GM23248 (cell line): ENCODE measurements around the gene TMEM39A. TPM values are rescaled to one million over a fixed set of nuclear protein-coding genes. Genes with fewer than 3 reads are reported as not detected.
A peak's percentile ranks its signal among the peaks of the same experiment; 100 is the strongest.

Experiments used
- DNase-seq: peaks from one replicate; pipeline ENCODE4 v3.0.0-alpha.2; 2015
- H2AFZ ChIP-seq: fragments of 200-600 bp; sonication (generic); 2 replicates; pipeline ENCODE4 v1.6.1; 2016; ENCODE audit warnings: antibody characterized with exemption
- H3F3A ChIP-seq: fragments of 200-600 bp; sonication (generic); 2 replicates; pipeline ENCODE4 v1.6.1; 2016; ENCODE audit warnings: mild to moderate bottlenecking, antibody characterized with exemption, mixed run types; ENCODE audit not compliant: insufficient read depth
- H3K27ac ChIP-seq: fragments of 200-600 bp; sonication (generic); 2 replicates; pipeline ENCODE4 v1.5.1; 2016; ENCODE audit warnings: mild to moderate bottlenecking
- H3K27me3 ChIP-seq: fragments of 200-600 bp; sonication (generic); replicated peaks from 2 replicates; pipeline ENCODE4 v1.6.1; 2016; ENCODE audit warnings: mild to moderate bottlenecking; ENCODE audit not compliant: insufficient read depth
- H3K36me3 ChIP-seq: fragments of 200-600 bp; sonication (generic); 2 replicates; pipeline ENCODE4 v1.6.1; 2016; ENCODE audit warnings: low read depth, mild to moderate bottlenecking
- H3K4me1 ChIP-seq: fragments of 200-600 bp; sonication (generic); 2 replicates; pipeline ENCODE4 v1.6.1; 2016; ENCODE audit warnings: mild to moderate bottlenecking; ENCODE audit not compliant: insufficient read depth
- H3K4me2 ChIP-seq: fragments of 200-600 bp; sonication (generic); one replicate; pipeline ENCODE4 v1.6.1; 2016; ENCODE audit warnings: mild to moderate bottlenecking; ENCODE audit not compliant: unreplicated experiment
- H3K4me3 ChIP-seq: fragments of 200-600 bp; sonication (generic); 2 replicates; pipeline ENCODE4 v1.5.1; 2016; ENCODE audit warnings: mild to moderate bottlenecking
- H3K79me2 ChIP-seq: fragments of 200-600 bp; sonication (generic); 2 replicates; pipeline ENCODE4 v1.6.1; 2016; ENCODE audit warnings: mild to moderate bottlenecking; ENCODE audit not compliant: insufficient read depth
- H3K9ac ChIP-seq: fragments of 200-600 bp; sonication (generic); 2 replicates; pipeline ENCODE4 v1.6.1; 2016; ENCODE audit warnings: mild to moderate bottlenecking
- H3K9me2 ChIP-seq: fragments of 200-600 bp; sonication (generic); 2 replicates; pipeline ENCODE4 v1.6.1; 2016; ENCODE audit warnings: mixed run types, mild to moderate bottlenecking, moderate library complexity; ENCODE audit not compliant: insufficient read depth
- H3K9me3 ChIP-seq: fragments of 200-600 bp; sonication (generic); one replicate; pipeline ENCODE4 v1.6.1; 2017; ENCODE audit warnings: low read depth
- H4K20me1 ChIP-seq: fragments of 200-600 bp; sonication (generic); 2 replicates; pipeline ENCODE4 v1.6.0; 2016; ENCODE audit not compliant: insufficient read depth
- EZH2 ChIP-seq: fragments of 200-600 bp; sonication (generic); IDR thresholded peaks from 2 replicates; pipeline ENCODE4 v1.6.1; 2018; ENCODE audit warnings: antibody characterized with exemption, mild to moderate bottlenecking; ENCODE audit not compliant: insufficient read depth, poor library complexity, severe bottlenecking
- EZH2phosphoT487 ChIP-seq: fragments of 200-600 bp; sonication (generic); IDR thresholded peaks from 2 replicates; pipeline ENCODE4 v1.6.1; 2018; ENCODE audit warnings: antibody characterized with exemption, moderate library complexity, mild to moderate bottlenecking, low read depth; ENCODE audit not compliant: insufficient read depth
- WGBS, 2 experiments: methylation state at CpG; one replicate each; pipeline ENCODE4 v1.1.6; 2015 to 2017; ENCODE audit warnings: low lambda C conversion rate in 2 of 2, low coverage in 1 of 2; ENCODE audit errors: missing lambda C conversion rate in 2 of 2; 5-methylcytosine and 5-hydroxymethylcytosine counted together
- in situ Hi-C: fragments of 300-500 bp; cut with MboI; formaldehyde crosslinking; loops from 2 replicates; pipeline ENCODE4 v1.15.0; 2020
- polyA plus RNA-seq: library from polyadenylated mRNA; unstranded; fragments of >200 nt; fragmentation: Nextera tagmentation; extraction: Ambion mirVana; gene quantifications from 2 replicates; pipeline ENCODE4 v1.2.1, GENCODE V29; 2016
- total RNA-seq: library from RNA; depleted of rRNA; stranded (reverse); fragments of >200 nt; shearing (Covaris generic); gene quantifications from 2 replicates; pipeline ENCODE4 v1.2.3, GENCODE V29; 2014

Gene TMEM39A
- total and polyA plus RNA-seq, 2 experiments from 2014 or later, result 37.9 to 78.8 TPM

GRCh38 chr3:119490153-119490552, 26.7 kb upstream of the TMEM39A start:
- in situ Hi-C loops, result no loop called here
- H3F3A ChIP-seq, result no peaks in the 10 kb centered on the region
- no peak overlapping the region for H2AFZ ChIP-seq
- no peak overlapping the region for H3K9ac ChIP-seq
- H4K20me1 ChIP-seq, result no peaks in the 10 kb centered on the region
- no peaks in the 10 kb centered on the region for H3K27me3 ChIP-seq
- WGBS, 2 experiments, result 96% methylated on average over 2 of the region's 2 CpGs
- H3K36me3 ChIP-seq, result peaks cover 5% of the 10 kb centered on the region; the same call in 1 of the 2 replicates
- H3K9me2 ChIP-seq, result no peaks in the 10 kb centered on the region
- no peaks in the 10 kb centered on the region for H3K9me3 ChIP-seq
- TF ChIP-seq EZH2 (no peak), EZH2phosphoT487 (no peak)
- H3K4me3 ChIP-seq, result no peak overlapping the region
- DNase-seq, result peak; percentile 7
- H3K4me2 ChIP-seq, result no peak overlapping the region
- H3K4me1 ChIP-seq, result no peaks in the 10 kb centered on the region
- no peak overlapping the region for H3K27ac ChIP-seq
- no peaks in the 10 kb centered on the region for H3K79me2 ChIP-seq

GRCh38 chr3:119485563-119485962, 22.1 kb upstream of the TMEM39A start:
- Histone ChIP-seq H3K27ac (no peak overlapping the region), H2AFZ (no peak overlapping the region), H3K4me2 (no peak overlapping the region), H3K4me1 (no peaks in the 10 kb centered on the region), H3K79me2 (no peaks in the 10 kb centered on the region), H3F3A (no peaks in the 10 kb centered on the region), H3K27me3 (no peaks in the 10 kb centered on the region), H3K4me3 (no peak overlapping the region), H4K20me1 (no peaks in the 10 kb centered on the region), H3K9me3 (no peaks in the 10 kb centered on the region), H3K9me2 (no peaks in the 10 kb centered on the region), H3K9ac (no peak overlapping the region), H3K36me3 (peaks cover 5% of the 10 kb centered on the region; the same call in 1 of the 2 replicates)
- in situ Hi-C loops, result no loop called here
- WGBS, 2 experiments, result 94 to 100% methylated on average over 2 of the region's 2 CpGs
- DNase-seq, result no peak
- TF ChIP-seq EZH2phosphoT487, result no peak
- TF ChIP-seq EZH2, result no peak

- H3K36me3 ChIP-seq, result peaks cover 14% of the 10 kb centered on the region; the same call in 1 of the 2 replicates
These were observed 19.7 kb upstream of the TMEM39A start for GRCh38 chr3:119483101-119483500.

GRCh38 chr3:119481079-119481478, 17.7 kb upstream of the TMEM39A start:
- Histone ChIP-seq H2AFZ (no peak overlapping the region), H3K9ac (no peak overlapping the region), H3K9me2 (no peaks in the 10 kb centered on the region), H3K4me1 (no peaks in the 10 kb centered on the region), H3K79me2 (no peaks in the 10 kb centered on the region), H3K36me3 (peaks cover 14% of the 10 kb centered on the region; the same call in 1 of the 2 replicates), H3K27ac (no peak overlapping the region), H3K27me3 (no peaks in the 10 kb centered on the region), H3K4me2 (no peak overlapping the region), H3K4me3 (no peak overlapping the region), H3K9me3 (no peaks in the 10 kb centered on the region), H3F3A (no peaks in the 10 kb centered on the region), H4K20me1 (no peaks in the 10 kb centered on the region)
- DNase-seq, result peak; percentile 20
- in situ Hi-C loops, result no loop called here
- TF ChIP-seq EZH2phosphoT487, result no peak
- no peak for TF ChIP-seq EZH2
- whole genome bisulfite sequencing, 2 experiments, result 94 to 98% methylated on average over 2 of the region's 2 CpGs

More at GRCh38 chr3:119483101-119483500, 19.7 kb upstream of the TMEM39A start:
- no peaks in the 10 kb centered on the region for H4K20me1 ChIP-seq
- H2AFZ ChIP-seq, result no peak overlapping the region
- H3K27me3 ChIP-seq, result no peaks in the 10 kb centered on the region
- H3K4me3 ChIP-seq, result no peak overlapping the region
- no peak for DNase-seq
- H3K4me1 ChIP-seq, result no peaks in the 10 kb centered on the region
- no peak overlapping the region for H3K27ac ChIP-seq
- no peak overlapping the region for H3K4me2 ChIP-seq
- no peaks in the 10 kb centered on the region for H3K9me3 ChIP-seq
- H3K9ac ChIP-seq, result no peak overlapping the region
- H3F3A ChIP-seq, result no peaks in the 10 kb centered on the region
- 46 to 61% methylated on average over 1 of the region's 1 CpG for WGBS, 2 experiments
- no peaks in the 10 kb centered on the region for H3K79me2 ChIP-seq
- TF ChIP-seq EZH2phosphoT487, result no peak
- no peak for TF ChIP-seq EZH2
- in situ Hi-C loops, result no loop called here
- H3K9me2 ChIP-seq, result no peaks in the 10 kb centered on the region

- Histone ChIP-seq H3K9me2 (no peaks in the 10 kb centered on the region), H4K20me1 (no peaks in the 10 kb centered on the region), H3K79me2 (peaks cover 9% of the 10 kb centered on the region; the same call in 1 of the 2 replicates), H3K9ac (no peak overlapping the region), H3K9me3 (no peaks in the 10 kb centered on the region), H3K4me3 (no peak overlapping the region), H3K27me3 (no peaks in the 10 kb centered on the region), H3K4me1 (peaks cover 6% of the 10 kb centered on the region), H3F3A (no peaks in the 10 kb centered on the region), H3K36me3 (no peaks in the 10 kb centered on the region; the same call in 1 of the 2 replicates), H3K4me2 (no peak overlapping the region), H2AFZ (no peak overlapping the region), H3K27ac (no peak overlapping the region)
- TF ChIP-seq EZH2 (no peak), EZH2phosphoT487 (no peak)
- in situ Hi-C loops, result no loop called here
- no peak for DNase-seq
- 91 to 97% methylated on average over 6 of the region's 6 CpGs for WGBS, 2 experiments
These were observed 7.5 kb upstream of the TMEM39A start for GRCh38 chr3:119470866-119471265.
